ENCODE measurements around the gene WFS1. TPM values are rescaled to one million over a fixed set of nuclear protein-coding genes. Genes with fewer than 3 reads are reported as not detected.
A peak's percentile ranks its signal among the peaks of the same experiment; 100 is the strongest.

The WFS1 gene
- total RNA-seq, 1 donor from 2014 or later: 14.0 TPM

- peak; percentile 43 for DNase-seq
Observed at GRCh38 chr4:6235901-6236640, 33.6 kb upstream of the WFS1 start.

- DNase-seq: no peak
Observed at GRCh38 chr4:6236816-6237390, 32.7 kb upstream of the WFS1 start.

- no peak for DNase-seq
Observed at GRCh38 chr4:6239486-6239885, 30.2 kb upstream of the WFS1 start.

- DNase-seq: no peak
Observed at GRCh38 chr4:6239968-6240367, 29.7 kb upstream of the WFS1 start.

GRCh38 chr4:6241062-6241845 lies 28.4 kb upstream of the WFS1 start:
- DNase-seq: no peak

GRCh38 chr4:6242271-6243029 lies 27.2 kb upstream of the WFS1 start:
- no peak for DNase-seq

- DNase-seq: peak; percentile 61
Observed at GRCh38 chr4:6245246-6246169, 24.1 kb upstream of the WFS1 start.

- no peak for DNase-seq
Observed at GRCh38 chr4:6246170-6246634, 23.4 kb upstream of the WFS1 start.

GRCh38 chr4:6248394-6248793 lies 21.3 kb upstream of the WFS1 start:
- DNase-seq: no peak

GRCh38 chr4:6250235-6250983 lies 19.2 kb upstream of the WFS1 start:
- DNase-seq: peak; percentile 88

GRCh38 chr4:6250984-6251295 lies 18.7 kb upstream of the WFS1 start:
- DNase-seq: no peak

- no peak for DNase-seq
Observed at GRCh38 chr4:6251365-6251764, 18.3 kb upstream of the WFS1 start.

GRCh38 chr4:6252051-6252450 lies 17.6 kb upstream of the WFS1 start:
- DNase-seq: no peak

GRCh38 chr4:6253111-6253510 lies 16.5 kb upstream of the WFS1 start:
- DNase-seq: no peak

GRCh38 chr4:6253961-6254360 lies 15.7 kb upstream of the WFS1 start:
- no peak for DNase-seq

- DNase-seq: no peak
Observed at GRCh38 chr4:6256141-6256540, 13.5 kb upstream of the WFS1 start.

GRCh38 chr4:6257247-6258025 lies 12.2 kb upstream of the WFS1 start:
- DNase-seq: no peak

- DNase-seq: no peak
Observed at GRCh38 chr4:6258026-6258360, 11.7 kb upstream of the WFS1 start.

- DNase-seq: no peak
Observed at GRCh38 chr4:6258741-6259140, 10.9 kb upstream of the WFS1 start.

- DNase-seq: no peak
Observed at GRCh38 chr4:6259886-6260285, 9.8 kb upstream of the WFS1 start.
